ENCODE measurements around the gene NPM1. TPM values are rescaled to one million over a fixed set of nuclear protein-coding genes. Genes with fewer than 3 reads are reported as not detected.
"Not testable (repeated sequence)": the region's sequence is repeated elsewhere in the genome, so short reads cannot be mapped to it uniquely, and the experiment has no call there.

NPM1 gene
- total RNA-seq, 1 experiment from 2014 or later: 1,998 TPM

DNA sequence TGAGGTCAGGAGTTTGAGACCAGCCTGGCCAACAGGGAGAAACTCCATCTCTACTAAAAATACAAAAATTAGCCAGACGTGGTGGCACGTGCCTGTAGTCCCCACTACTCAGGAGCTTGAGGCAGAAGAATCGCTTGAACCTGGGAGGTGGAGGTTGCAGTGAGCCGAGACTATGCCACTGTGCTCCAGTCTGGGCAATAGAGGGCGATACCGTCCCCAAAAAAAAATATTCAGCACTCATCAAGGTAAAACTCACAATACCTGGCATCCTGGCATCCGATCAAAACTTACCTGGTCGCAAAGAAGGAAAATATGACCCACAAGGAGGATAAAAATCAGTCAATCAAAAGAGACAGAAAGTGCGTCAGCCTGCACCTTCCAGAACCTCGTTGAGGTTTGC, 16.8 kb upstream of the NPM1 start:
- CTCF ChIA-PET; H3K4me1 ChIP-seq (ENCODE audit: insufficient read depth, low read length, poor library complexity, severe bottlenecking); H3K27me3 ChIP-seq (replicated peaks; ENCODE audit: insufficient read depth, low read depth, low read length, poor library complexity); H3K4me3 ChIP-seq (ENCODE audit: low read depth, low read length, poor library complexity, severe bottlenecking); intact Hi-C loops (cut with micrococcal nuclease; ENCODE audit: unreplicated experiment); H3K36me3 ChIP-seq (ENCODE audit: insufficient read depth, low read length, poor library complexity, severe bottlenecking); DNase-seq (ENCODE audit: low spot score); H3K27ac ChIP-seq (ENCODE audit: low read depth, low read length, poor library complexity, severe bottlenecking); BruUV-seq (replicated peaks); POLR2A ChIA-PET (ENCODE audit: low non-redundant PET); H3K9me3 ChIP-seq (ENCODE audit: low read depth, low read length, poor library complexity, severe bottlenecking): not testable (repeated sequence)
- TF ChIP-seq, protein P1, sequence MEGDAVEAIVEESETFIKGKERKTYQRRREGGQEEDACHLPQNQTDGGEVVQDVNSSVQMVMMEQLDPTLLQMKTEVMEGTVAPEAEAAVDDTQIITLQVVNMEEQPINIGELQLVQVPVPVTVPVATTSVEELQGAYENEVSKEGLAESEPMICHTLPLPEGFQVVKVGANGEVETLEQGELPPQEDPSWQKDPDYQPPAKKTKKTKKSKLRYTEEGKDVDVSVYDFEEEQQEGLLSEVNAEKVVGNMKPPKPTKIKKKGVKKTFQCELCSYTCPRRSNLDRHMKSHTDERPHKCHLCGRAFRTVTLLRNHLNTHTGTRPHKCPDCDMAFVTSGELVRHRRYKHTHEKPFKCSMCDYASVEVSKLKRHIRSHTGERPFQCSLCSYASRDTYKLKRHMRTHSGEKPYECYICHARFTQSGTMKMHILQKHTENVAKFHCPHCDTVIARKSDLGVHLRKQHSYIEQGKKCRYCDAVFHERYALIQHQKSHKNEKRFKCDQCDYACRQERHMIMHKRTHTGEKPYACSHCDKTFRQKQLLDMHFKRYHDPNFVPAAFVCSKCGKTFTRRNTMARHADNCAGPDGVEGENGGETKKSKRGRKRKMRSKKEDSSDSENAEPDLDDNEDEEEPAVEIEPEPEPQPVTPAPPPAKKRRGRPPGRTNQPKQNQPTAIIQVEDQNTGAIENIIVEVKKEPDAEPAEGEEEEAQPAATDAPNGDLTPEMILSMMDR (conservative IDR thresholded peaks at IDR 0.05; ENCODE audit: low read depth, low read length): 0 out of 2 replicates have a peak, but pooled peaks have one; percentile 14

DNA sequence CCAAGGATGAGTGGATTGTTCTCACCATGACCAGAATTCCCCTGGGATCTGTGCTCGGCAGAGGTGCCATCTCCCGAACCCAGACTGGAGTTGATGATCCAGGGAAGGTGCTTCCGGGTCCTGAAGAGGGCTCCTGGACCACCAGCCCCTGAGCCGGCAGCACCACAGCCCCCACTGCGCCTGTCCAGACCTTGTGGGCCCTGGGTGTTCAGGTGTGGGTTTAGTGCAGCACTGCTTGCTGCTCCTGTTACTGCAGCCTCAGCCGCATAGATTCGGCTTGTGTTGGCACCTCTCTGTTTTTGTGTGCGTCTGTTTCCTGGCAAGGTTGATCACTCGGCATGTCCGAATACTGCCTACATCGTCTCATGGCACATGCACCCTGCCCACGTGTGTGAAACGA, 16.3 kb upstream of the NPM1 start:
- H3K36me3 ChIP-seq (ENCODE audit: insufficient read depth, low read length, poor library complexity, severe bottlenecking): no peaks in the 10 kb centered on the region
- H3K4me3 ChIP-seq (ENCODE audit: low read depth, low read length, poor library complexity, severe bottlenecking): no peak overlapping the region
- H3K9me3 ChIP-seq (ENCODE audit: low read depth, low read length, poor library complexity, severe bottlenecking): no peaks in the 10 kb centered on the region
- TF ChIP-seq, protein P1 (conservative IDR thresholded peaks at IDR 0.05; ENCODE audit: low read depth, low read length): no peak
- TF ChIP-seq EZH2 (IDR thresholded peaks at IDR 0.05; ENCODE audit: borderline replicate concordance, low read depth, low read length, poor library complexity, severe bottlenecking): no peak
- no peaks in the 10 kb centered on the region for H3K27me3 ChIP-seq (replicated peaks; ENCODE audit: insufficient read depth, low read depth, low read length, poor library complexity)
- ChIA-PET POLR2A (ENCODE audit: low non-redundant PET) (no interaction called here), CTCF (no interaction called here)
- H3K4me1 ChIP-seq (ENCODE audit: insufficient read depth, low read length, poor library complexity, severe bottlenecking): no peaks in the 10 kb centered on the region
- intact Hi-C loops (cut with micrococcal nuclease; ENCODE audit: unreplicated experiment): no loop called here
- no peak overlapping the region for H3K27ac ChIP-seq (ENCODE audit: low read depth, low read length, poor library complexity, severe bottlenecking)
- BruUV-seq (replicated peaks): no TSS peak
- DNase-seq (ENCODE audit: low spot score): no peak

DNA sequence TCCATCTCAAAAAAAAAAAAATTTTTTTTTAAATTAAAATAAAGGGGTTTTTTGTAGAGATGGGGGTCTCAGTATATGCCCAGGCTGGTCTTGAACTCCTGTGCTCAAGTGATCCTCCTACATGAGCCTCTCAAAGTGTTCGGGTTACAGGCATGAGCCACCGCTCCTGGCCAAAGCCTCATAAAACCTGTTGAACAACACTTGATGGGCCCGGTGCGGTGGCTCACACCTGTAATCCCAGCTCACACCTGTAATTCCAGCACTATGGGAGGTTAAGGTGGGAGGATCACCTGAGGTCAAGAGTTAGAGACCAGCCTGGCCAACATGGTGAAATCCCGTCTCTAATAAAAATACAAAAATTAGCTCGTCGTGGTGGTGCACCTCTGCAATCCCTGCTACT, 7.7 kb upstream of the NPM1 start:
- TF ChIP-seq, protein P1 (conservative IDR thresholded peaks at IDR 0.05; ENCODE audit: low read depth, low read length): no peak
- no peak for TF ChIP-seq EZH2 (IDR thresholded peaks at IDR 0.05; ENCODE audit: borderline replicate concordance, low read depth, low read length, poor library complexity, severe bottlenecking)
- no peak overlapping the region for H3K27ac ChIP-seq (ENCODE audit: low read depth, low read length, poor library complexity, severe bottlenecking)
- no peaks in the 10 kb centered on the region for H3K4me1 ChIP-seq (ENCODE audit: insufficient read depth, low read length, poor library complexity, severe bottlenecking)
- H3K27me3 ChIP-seq (replicated peaks; ENCODE audit: insufficient read depth, low read depth, low read length, poor library complexity): no peaks in the 10 kb centered on the region
- no peaks in the 10 kb centered on the region for H3K9me3 ChIP-seq (ENCODE audit: low read depth, low read length, poor library complexity, severe bottlenecking)
- no peak overlapping the region for H3K4me3 ChIP-seq (ENCODE audit: low read depth, low read length, poor library complexity, severe bottlenecking)
- ChIA-PET CTCF (no interaction called here), POLR2A (ENCODE audit: low non-redundant PET) (no interaction called here)
- H3K36me3 ChIP-seq (ENCODE audit: insufficient read depth, low read length, poor library complexity, severe bottlenecking): no peaks in the 10 kb centered on the region
- no TSS peak for BruUV-seq (replicated peaks)
- intact Hi-C loops (cut with micrococcal nuclease; ENCODE audit: unreplicated experiment): no loop called here
- DNase-seq (ENCODE audit: low spot score): no peak

DNA sequence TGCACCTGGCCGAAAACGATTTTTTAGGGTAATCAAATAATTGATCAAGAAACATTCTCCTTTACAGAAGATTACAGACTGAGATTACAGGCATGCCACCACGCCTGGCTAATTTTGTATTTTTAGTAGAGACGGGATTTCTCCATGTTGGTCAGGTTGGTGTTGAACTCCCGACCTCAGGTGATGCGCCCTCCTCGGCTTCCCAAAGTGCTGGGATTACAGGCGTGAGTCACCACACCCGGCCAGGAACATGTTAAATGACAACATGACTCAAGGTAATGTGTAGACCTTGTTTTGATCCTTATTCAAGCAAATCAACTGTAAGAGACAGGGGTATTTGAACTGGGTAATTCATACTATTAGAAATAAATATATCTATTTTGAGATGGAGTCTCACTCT, 3.2 kb upstream of the NPM1 start:
- BruUV-seq (replicated peaks); POLR2A ChIA-PET (ENCODE audit: low non-redundant PET); H3K27me3 ChIP-seq (replicated peaks; ENCODE audit: insufficient read depth, low read depth, low read length, poor library complexity): not testable (repeated sequence)

DNA sequence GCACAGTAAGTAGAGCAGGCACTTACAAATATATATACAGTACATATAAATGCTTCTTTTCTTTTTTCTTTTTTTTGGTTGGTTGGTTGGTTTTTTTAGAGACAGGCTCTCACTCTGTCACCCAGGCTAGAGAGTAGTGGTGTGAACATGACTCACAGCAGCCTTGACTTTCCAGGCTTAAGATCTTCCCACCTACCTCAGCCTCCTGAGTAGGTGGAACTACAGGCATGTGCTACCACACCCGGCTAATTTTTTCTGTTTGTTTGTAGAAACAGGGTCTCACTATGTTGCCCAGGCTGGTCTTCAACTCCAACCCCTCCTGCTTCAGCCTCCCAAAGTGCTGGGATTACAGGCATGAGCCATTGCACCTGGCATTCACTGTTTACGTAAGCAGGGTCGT, 2.6 kb upstream of the NPM1 start:
- POLR2A ChIA-PET (ENCODE audit: low non-redundant PET); H3K4me1 ChIP-seq (ENCODE audit: insufficient read depth, low read length, poor library complexity, severe bottlenecking); H3K9me3 ChIP-seq (ENCODE audit: low read depth, low read length, poor library complexity, severe bottlenecking); intact Hi-C loops (cut with micrococcal nuclease; ENCODE audit: unreplicated experiment); CTCF ChIA-PET; DNase-seq (ENCODE audit: low spot score); H3K36me3 ChIP-seq (ENCODE audit: insufficient read depth, low read length, poor library complexity, severe bottlenecking); H3K27me3 ChIP-seq (replicated peaks; ENCODE audit: insufficient read depth, low read depth, low read length, poor library complexity); BruUV-seq (replicated peaks); H3K4me3 ChIP-seq (ENCODE audit: low read depth, low read length, poor library complexity, severe bottlenecking); H3K27ac ChIP-seq (ENCODE audit: low read depth, low read length, poor library complexity, severe bottlenecking): not testable (repeated sequence)

More for the DNA sequence above, 3.2 kb upstream of the NPM1 start:
- H3K36me3 ChIP-seq (ENCODE audit: insufficient read depth, low read length, poor library complexity, severe bottlenecking); H3K27ac ChIP-seq (ENCODE audit: low read depth, low read length, poor library complexity, severe bottlenecking); H3K4me1 ChIP-seq (ENCODE audit: insufficient read depth, low read length, poor library complexity, severe bottlenecking); intact Hi-C loops (cut with micrococcal nuclease; ENCODE audit: unreplicated experiment); H3K9me3 ChIP-seq (ENCODE audit: low read depth, low read length, poor library complexity, severe bottlenecking); CTCF ChIA-PET; DNase-seq (ENCODE audit: low spot score); H3K4me3 ChIP-seq (ENCODE audit: low read depth, low read length, poor library complexity, severe bottlenecking): not testable (repeated sequence)
